NCI-H146 treated with DMSO at 0.1 percent for 48 hours (cell line): ENCODE measurements around the gene TRIM66.

Experiments
- DNase-seq: peaks from one replicate; lab custom pipeline; 2025; ENCODE audit not compliant: unreplicated experiment; lab: John Stamatoyannopoulos, UW

The TRIM66 gene

GRCh38 chr11:8577791-8578581 is 104.5 kb downstream of the TRIM66 start:
- no peak for DNase-seq

GRCh38 chr11:8574798-8575197 is 107.7 kb downstream of the TRIM66 start:
- DNase-seq = no peak

DNA sequence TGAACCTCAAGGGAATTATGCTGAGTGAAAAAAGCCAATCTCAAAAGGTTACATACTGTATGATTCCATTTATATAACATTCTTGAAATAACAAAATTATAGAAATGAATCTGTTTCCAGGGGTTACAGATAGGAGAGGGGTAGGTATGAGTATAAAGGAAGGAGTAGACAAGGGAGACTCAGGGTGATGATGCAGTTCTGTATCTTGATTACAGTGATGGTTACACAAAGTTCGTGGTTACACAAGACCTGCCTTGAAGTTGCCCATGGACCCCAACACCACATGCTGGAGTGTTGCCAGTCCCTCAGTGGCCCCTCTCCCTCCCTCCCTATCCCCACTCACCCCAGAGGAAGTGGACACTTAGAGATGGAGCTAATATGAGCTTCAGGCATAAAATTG is 108.7 kb downstream of the TRIM66 start:
- DNase-seq = no peak

GRCh38 chr11:8567602-8568198 is 114.8 kb downstream of the TRIM66 start:
- no peak for DNase-seq

- DNase-seq = peak; percentile 46
Measured at GRCh38 chr11:8566613-8567210, 115.8 kb downstream of the TRIM66 start.

DNA sequence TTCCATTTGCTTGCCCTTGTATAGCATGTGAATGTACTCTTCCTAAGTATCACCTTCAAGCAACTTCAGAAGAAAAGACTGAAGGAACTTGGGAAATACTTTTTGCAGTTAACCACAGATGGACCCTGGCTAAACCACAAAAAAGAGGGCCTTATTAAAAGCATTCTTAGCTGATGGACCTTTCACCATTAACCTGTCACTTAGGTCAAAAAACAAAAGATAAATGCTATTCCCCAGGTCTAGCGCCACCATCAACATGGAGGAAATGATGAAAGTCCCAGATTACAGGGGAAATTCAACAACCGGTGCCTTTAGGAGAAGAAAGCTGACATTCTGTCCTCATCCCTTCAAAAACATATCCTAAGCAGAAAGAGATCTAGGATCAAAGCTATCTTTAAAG is 117.9 kb downstream of the TRIM66 start:
- DNase-seq = no peak
